NCI-H69 (cell line): ENCODE results near the gene TFAP2B.

ENCODE experiments used
- DNase-seq: peaks from one replicate; lab custom pipeline; 2025; lab: John Stamatoyannopoulos, UW

The TFAP2B gene

DNA sequence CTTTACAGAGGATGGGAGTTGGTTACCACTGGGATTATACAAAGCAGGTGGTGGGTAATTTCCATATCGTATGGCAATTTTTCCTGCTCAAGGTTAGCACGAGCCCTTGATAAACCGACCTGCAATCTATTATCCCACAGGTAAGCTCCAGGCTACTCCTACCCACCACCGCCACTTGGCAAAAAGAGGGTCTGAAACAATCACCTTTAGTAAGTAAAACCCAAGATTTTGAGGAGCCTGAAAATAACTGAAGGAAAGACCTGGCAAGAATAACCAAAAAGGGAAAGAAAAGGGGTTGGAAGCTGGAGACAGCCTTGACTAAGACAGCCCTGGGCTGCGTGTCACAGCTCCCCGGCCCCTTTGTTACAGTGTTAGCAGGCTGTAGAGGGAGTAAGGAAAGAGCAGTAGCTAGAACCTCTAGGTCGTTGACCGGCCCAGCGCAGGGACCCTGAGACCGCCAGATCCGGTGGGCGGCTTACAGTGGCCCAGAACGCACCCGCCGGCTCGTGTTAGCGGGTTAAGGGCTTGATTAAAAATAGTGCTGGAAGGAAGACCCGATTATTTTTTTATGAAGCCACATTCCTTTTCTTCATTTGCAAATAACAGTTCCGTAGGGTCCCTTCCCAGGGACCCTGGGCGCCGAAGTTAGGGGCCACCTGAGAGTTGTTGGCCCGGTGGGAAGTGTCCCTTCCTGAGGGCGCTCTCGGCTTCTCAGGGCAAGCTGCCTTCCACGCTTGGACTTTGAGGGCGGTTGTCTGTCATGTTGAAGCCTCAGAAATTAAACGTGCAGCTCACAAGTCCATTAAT lies 30.5 kb downstream of the TFAP2B start:
- DNase-seq, result peak; percentile 47

DNA sequence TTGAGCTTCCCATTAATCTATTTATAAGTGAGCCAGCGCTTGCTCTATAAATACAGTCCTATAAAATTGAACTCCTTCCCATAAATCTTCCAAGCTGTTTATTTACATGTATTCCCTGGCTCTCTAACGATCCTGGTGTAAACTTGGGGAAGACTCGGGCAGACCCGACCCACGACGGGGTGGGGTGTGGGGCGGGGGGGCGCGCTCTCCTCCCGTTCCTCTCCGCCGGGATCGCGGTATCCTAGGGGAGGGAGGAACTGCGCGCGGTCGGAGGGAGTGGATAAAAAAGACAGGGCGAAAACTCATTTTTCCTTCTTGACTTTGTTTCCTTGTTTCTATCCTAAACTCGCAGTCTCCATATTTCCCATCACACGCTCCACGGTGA lies 31.1 kb downstream of the TFAP2B start:
- DNase-seq, result peak; percentile 80

GRCh38 chr6:50850223-50851048 lies 31.8 kb downstream of the TFAP2B start:
- peak; percentile 97 for DNase-seq

DNA sequence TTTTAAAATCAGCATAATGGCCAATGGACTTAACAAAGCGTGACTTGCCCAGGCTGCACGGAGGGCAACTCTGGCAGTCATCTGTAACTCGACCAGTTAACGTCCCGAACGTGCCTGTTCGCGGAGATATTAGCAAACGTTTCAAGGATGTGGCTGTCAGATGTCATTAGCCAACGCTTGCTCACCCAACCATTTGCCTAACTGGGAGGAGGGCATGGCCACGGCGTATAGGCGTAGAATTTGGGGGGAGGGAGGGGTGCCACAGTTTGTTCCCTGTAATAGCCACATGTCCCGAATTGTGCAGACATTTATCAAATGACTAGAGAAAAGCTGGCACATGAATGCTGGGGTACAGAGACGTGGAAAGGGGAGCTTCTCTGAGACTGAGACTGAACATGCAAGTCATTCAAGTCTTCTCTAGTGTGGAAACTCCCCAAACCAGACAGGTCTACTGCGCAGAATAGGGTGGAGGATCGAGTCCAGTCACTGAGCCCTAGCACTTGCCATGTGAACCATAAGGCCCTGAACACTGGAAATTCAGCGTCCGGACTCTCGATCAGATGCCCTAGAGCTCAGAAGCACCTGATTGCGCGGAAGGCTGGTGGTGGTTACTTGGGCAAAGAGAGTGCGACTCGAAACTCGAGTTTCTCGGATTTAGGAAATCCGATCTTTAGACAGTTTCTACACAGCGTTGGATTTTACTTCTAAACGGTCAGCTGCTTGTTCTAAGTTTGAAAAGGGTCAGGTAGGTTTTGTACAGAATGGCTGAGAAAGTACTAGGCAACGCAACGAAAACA lies 32.6 kb downstream of the TFAP2B start:
- DNase-seq, result peak; percentile 30

GRCh38 chr6:50853939-50854338 lies 35.3 kb downstream of the TFAP2B start:
- no peak for DNase-seq

DNA sequence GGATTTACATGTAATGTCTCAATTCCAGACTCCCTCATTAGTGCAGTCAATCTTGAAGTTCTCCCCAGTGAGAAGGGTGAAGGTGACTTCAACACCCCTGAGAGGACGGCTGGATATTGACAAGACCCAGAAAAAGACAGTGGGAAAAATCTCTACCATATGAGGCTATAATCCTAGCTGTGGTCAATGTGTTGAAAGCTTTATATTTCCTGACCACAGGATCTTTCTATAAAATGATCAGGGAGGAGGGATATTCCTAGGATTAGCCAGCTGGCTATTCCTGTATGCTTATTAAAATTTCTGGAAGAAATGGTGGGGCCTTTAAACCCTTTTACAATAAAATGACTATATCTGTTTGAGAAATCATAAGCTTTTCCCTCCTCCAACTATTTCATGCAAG lies 43.0 kb downstream of the TFAP2B start:
- DNase-seq, result peak; percentile 36

DNA sequence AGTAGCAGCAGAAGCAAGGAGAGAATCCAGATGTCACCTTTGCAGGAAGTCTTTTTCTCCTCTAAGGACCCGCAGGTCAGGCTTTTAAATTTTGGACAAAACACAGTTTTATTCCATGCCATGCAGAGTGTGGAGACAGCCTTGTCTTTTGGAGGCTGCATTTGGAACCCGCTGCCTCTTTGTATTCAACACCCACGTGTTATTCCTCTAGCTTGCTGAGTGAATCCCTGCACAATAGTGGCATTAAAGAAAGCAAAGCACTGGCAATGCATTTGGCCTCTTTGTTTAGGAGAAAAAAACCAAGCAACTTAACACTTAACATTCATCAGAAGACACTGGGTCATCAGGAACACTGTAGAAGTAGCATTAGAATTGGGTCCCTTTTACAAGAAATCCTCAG lies 43.5 kb downstream of the TFAP2B start:
- DNase-seq, result no peak

DNA sequence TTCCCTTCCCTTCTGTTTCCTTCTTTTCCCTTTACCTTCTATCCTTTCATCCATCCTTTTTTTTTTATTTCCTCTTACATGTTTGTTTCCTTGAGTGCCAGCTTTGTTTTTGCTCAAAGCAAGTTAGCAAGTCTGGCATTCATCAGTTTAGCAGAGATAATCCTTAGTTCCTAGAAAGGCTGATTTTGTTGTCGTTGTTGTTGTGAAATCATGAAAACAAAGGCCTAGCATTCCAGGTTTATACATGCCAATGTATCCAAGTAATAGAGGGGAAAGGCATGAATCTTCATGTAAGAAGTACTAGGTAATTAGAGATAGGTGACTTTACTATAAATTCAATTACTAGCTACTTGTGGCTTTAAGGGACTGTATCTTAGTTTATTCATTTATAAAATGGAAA lies 45.9 kb downstream of the TFAP2B start:
- no peak for DNase-seq

- DNase-seq, result no peak
Observed at GRCh38 chr6:50868466-50868865, 49.8 kb downstream of the TFAP2B start.

- DNase-seq, result no peak
Observed at GRCh38 chr6:50873167-50873566, 54.5 kb downstream of the TFAP2B start.

GRCh38 chr6:50884364-50884763 lies 65.7 kb downstream of the TFAP2B start:
- no peak for DNase-seq

DNA sequence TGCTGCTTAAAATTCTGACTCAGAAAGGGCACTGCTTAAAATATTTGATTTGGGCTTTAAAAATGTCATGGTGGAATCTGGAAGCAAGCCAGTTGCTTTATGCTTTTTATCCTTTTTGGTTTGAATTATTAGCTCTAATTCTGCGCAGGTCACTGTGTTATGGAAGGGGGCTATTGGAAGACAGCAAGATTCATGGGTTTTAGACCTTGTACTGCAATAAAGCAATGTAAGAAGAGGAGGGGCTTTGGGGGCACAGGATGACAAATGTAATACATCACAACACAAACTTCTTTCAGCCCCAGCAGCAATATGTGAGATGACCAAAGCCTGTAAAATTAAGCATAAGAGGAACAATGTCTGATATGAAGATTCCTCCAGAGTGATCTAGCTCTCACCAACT lies 68.4 kb downstream of the TFAP2B start:
- no peak for DNase-seq

DNA sequence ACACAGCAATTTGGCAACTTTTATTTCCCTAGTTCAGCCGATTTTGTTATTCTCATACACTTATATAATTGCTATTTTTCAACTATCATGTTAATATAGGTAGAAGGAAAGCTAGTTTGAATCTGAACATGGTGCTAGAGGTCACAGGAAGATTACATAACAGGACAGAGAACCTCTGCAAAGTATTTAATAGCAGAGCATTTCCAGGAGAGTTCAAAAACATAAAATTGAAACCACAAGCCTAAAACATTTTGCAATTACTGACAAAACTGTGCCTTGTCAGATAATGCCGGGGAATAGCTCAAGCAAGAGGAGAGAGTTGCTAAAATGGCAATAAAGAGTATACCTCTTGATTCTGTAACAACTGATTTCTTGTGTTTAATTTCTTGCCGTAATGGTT lies 70.8 kb downstream of the TFAP2B start:
- peak; percentile 41 for DNase-seq

DNA sequence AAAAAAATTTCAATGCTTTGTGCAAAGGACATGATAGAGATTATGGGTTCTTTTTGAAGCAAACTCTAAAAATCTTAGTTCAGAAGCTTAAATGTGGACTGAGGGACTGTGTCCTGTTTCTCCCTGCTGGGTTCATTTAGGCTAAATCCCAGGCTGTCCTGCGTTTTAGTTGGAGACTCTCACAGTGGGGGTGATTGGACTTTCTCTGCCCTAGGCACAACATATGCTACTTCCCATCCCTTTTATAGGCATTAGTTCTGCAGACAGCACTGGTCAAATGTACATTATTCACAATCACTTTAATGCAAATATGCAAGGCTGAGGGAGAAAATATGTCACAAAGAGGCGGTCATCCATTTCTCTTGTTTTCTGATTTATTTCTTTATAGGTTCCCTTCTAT lies 71.3 kb downstream of the TFAP2B start:
- DNase-seq, result peak; percentile 83

- no peak for DNase-seq
Observed at GRCh38 chr6:50890579-50890978, 71.9 kb downstream of the TFAP2B start.

DNA sequence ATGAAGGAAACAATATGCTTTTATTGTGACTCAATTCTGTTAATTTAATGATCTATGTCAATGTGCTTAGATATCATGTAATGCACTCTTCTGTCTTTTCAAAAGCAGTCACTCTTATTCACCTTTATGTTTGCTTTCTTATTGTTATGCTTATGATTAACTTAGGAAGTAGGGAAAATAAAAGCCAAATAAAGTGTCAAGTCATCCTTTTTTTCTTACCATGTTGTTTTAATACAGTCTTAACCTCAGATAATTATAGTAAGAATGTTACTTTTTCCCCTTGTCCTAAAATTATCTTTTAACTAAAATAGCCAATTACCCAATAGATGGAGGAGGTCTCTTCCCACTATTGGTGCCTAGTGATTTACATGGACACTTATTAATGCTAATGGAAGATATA lies 72.6 kb downstream of the TFAP2B start:
- DNase-seq, result peak; percentile 89
